RWPE1 (cell line): ENCODE results near the gene GPER1.
A peak's percentile ranks its signal among the peaks of the same experiment; 100 is the strongest.

ENCODE experiments used
- CTCF ChIA-PET: fragments of 350-600 bp; sonication (Branson Sonifier 250); formaldehyde crosslinking; extraction: SDS; loops from one replicate; lab custom pipeline; 2021; lab: Yijun Ruan, JAX
- POLR2A ChIA-PET: fragments of 400-600 bp; formaldehyde crosslinking; extraction: SDS; loops from one replicate; lab custom pipeline; 2020; ENCODE audit warnings: antibody characterized with exemption; ENCODE audit not compliant: low non-redundant PET; lab: Yijun Ruan, JAX
- DNase-seq: peaks from one replicate; pipeline ENCODE4 v3.0.0; 2012; ENCODE audit warnings: low spot score
- H3K27ac ChIP-seq: fragments of 450-650 bp; 2 replicates; pipeline ENCODE4 v1.5.1; 2017
- TF ChIP-seq, protein P1 (sequence below): fragments of 450-650 bp; conservative IDR thresholded peaks from 2 replicates; pipeline ENCODE4 v1.5.1; 2017; ENCODE audit warnings: low read depth, mild to moderate bottlenecking

GPER1 gene

DNA sequence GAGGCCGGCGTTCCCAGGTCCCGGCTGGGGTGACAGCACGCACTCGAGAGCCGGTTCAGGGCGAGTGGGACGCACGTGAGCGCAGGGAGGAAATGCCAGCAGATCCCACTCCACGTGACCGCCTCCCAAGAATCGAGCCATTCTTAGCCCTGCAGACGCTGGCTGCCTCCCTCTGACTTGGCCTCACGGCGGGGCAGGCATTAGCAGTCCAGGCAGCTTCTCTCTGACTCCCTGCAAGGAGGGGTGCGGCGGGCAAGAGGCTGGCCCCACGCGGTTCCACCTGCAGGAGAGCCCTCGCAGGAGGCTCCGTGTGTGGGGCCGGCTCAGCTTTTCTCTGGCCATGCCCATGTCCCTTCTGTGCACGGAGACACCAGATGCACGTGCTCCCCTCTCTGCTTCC is 33.5 kb upstream of the GPER1 start:
- DNase-seq: no peak
- H3K27ac ChIP-seq: peak overlapping the region; percentile 49; the same call in 1 of the 2 replicates
- TF ChIP-seq, protein P1, sequence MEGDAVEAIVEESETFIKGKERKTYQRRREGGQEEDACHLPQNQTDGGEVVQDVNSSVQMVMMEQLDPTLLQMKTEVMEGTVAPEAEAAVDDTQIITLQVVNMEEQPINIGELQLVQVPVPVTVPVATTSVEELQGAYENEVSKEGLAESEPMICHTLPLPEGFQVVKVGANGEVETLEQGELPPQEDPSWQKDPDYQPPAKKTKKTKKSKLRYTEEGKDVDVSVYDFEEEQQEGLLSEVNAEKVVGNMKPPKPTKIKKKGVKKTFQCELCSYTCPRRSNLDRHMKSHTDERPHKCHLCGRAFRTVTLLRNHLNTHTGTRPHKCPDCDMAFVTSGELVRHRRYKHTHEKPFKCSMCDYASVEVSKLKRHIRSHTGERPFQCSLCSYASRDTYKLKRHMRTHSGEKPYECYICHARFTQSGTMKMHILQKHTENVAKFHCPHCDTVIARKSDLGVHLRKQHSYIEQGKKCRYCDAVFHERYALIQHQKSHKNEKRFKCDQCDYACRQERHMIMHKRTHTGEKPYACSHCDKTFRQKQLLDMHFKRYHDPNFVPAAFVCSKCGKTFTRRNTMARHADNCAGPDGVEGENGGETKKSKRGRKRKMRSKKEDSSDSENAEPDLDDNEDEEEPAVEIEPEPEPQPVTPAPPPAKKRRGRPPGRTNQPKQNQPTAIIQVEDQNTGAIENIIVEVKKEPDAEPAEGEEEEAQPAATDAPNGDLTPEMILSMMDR: no peak
- ChIA-PET POLR2A (no interaction called here), CTCF (interaction anchor here (0.6 kb wide), 2 partner anchors 80 to 115 kb away, joined by 3 read pairs; no protein-coding TSS in a partner anchor)

DNA sequence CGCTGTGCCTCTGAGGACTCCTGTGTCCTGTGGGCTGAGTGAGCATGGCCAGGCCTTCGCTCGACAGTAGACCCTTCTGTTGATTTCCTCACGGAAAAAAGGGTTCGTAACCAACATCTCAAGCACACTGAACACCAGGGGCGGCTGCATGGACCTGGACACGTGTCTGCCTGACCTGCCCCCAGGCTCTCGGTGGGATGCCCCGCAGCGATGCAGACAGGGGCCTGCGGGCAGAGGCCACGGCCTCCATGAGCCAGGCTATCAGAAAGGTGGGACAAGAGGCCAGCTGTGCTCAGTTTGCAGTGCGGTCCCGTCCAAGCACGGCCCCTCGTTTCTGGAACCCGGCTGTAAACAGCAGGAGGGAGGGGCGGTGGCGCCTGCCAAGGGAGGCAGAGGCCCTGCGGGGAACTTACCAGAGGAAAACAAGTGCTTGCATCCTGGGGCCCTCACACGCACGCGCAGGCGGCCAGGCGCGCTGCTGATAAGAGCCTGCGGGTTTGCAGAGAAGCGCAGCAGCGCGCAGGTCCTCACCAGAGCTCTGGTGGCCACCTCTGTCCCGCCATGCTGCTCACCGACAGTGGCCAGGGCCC is 33.0 kb upstream of the GPER1 start:
- ChIA-PET CTCF (no interaction called here), POLR2A (no interaction called here)
- no peak for DNase-seq
- TF ChIP-seq, protein P1: no peak
- peak overlapping the region; percentile 49 for H3K27ac ChIP-seq

DNA sequence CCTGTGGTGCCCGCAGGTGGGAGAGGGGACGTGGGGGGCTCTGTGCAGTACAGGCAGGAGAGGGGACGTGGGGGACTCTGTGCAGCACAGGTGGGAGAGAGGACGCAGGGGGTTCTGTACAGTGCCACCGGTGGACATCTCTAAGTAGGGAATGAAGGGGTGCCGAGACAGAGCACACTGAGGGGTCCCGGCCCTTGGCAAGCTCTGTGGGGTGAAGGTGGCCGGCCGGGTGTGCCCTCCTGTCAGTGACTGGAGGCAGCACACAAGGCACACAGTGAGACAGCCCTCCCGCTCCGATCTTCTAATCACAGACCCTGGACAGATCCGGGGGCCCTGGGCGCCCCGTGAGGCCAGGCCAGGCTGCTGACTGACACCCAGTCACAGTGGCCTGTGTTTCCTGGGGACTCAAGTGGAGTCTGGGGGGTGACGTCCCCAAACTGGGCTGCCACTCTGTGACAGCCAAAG is 32.4 kb upstream of the GPER1 start:
- ChIA-PET POLR2A (no interaction called here), CTCF (interaction anchor here (0.9 to 1.8 kb wide), 3 partner anchors 10 to 75 kb away, joined by 4 to 7 read pairs (median 6); no protein-coding TSS in a partner anchor)
- DNase-seq: no peak
- peak overlapping the region; percentile 49 for H3K27ac ChIP-seq
- TF ChIP-seq, protein P1: no peak

DNA sequence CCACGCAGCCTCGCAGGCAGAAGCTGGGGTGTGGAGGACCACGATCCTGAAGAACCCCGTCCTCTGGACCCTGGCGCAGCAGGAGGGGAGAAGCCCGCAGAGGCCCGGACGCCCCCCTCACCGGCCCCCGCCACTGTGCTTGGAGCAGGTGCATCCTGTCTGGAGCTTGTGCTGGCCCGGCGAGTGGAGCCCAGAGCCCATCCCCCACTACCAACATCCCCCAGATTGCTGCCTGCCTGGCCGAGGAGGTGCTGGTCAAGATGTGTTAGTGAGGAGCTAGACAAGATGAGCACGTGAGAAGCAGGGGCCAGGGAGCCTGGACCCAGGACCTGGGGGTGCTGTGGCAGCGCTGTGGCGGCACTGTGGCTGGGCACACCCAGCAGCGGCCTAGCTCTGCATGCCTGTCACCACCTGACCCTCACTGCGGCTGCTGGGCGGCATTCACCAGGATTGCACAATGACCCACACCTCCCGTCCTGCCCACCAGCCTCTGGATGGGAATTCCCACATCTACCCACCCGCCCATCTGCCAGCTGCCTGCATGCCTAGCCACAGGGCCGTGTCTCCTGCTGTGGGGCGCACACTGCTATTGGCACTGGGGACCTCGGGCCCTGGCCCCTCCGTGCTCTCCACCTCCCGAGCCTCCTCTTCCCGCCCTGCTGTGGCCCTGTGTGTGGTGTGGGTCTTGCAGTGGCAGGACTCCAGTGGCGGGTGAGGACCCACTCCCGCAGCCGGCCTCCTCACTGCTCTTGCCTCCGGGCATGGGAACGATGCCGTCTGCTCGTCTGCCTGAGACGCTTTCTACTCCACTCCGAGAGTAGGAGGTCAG is 31.7 kb upstream of the GPER1 start:
- CTCF ChIA-PET: interaction anchor here (0.9 to 1.8 kb wide), 3 partner anchors 11 to 75 kb away, joined by 4 to 7 read pairs (median 6); no protein-coding TSS in a partner anchor
- H3K27ac ChIP-seq: peak overlapping the region; percentile 49

DNA sequence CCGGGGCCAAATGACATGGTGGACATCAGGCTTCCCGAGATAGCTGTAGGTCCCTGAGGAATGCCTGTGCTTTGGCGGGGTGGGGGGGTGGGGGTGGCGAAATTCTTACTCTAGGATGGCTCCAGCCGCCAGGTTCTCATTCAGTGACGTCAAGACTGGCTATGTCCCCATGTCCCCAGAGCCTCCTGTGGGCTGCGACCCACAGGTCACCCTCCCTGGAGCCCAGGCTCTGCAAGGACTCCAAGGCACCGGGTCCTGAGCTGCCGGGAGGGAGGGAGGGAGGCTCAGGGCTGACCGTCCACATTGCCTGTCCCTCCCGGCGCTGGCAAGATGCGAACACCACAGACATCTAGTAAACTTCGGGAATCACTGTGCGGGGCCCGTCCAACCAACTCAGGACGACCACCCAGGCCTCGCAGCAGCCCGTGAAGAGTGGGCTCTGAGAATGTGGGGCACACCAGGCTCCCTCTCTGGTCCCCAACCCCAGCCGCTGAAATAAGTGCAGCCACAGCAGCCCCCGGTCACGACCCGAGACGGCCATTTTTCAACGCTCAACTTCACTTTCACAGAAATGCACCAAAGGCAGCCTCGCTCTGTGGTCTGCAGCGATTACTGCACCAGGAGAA is 31.0 kb upstream of the GPER1 start:
- ChIA-PET CTCF (interaction anchor here (1.8 to 2.3 kb wide), 2 partner anchors 12 to 64 kb away, joined by 7 to 8 read pairs; no protein-coding TSS in a partner anchor), POLR2A (no interaction called here)
- H3K27ac ChIP-seq: peak overlapping the region; percentile 49
- TF ChIP-seq, protein P1: no peak
- no peak for DNase-seq

More for the DNA sequence above, 31.7 kb upstream of the GPER1 start:
- POLR2A ChIA-PET: no interaction called here
- TF ChIP-seq, protein P1: no peak
- DNase-seq: no peak
